H9 (cell line): ENCODE data around the gene ABCF1. TPM values are rescaled to one million over a fixed set of nuclear protein-coding genes. Genes with fewer than 3 reads are reported as not detected.

Source experiments
- DNase-seq: peaks from one replicate; pipeline ENCODE4 v3.0.0-alpha.2; 2017
- H2AFZ ChIP-seq: one replicate; pipeline ENCODE4 v1.6.1; 2013; ENCODE audit warnings: mild to moderate bottlenecking, low read length, control low read depth, moderate library complexity
- H2AK5ac ChIP-seq: 2 replicates; pipeline ENCODE4 v1.6.1; 2013; ENCODE audit warnings: low read length, control low read depth, mixed read lengths; ENCODE audit not compliant: insufficient read length
- H2BK120ac ChIP-seq: one replicate; pipeline ENCODE4 v1.6.1; 2013; ENCODE audit warnings: low read depth, mild to moderate bottlenecking, low read length, control low read depth, inconsistent platforms; ENCODE audit not compliant: poor library complexity, severe bottlenecking
- H2BK12ac ChIP-seq: 2 replicates; pipeline ENCODE4 v1.6.1; 2013; ENCODE audit warnings: low read length, control low read depth, mixed read lengths, low read depth; ENCODE audit not compliant: insufficient read length
- H2BK15ac ChIP-seq: 2 replicates; pipeline ENCODE4 v1.6.1; 2013; ENCODE audit warnings: low read depth, low read length, control low read depth
- H2BK20ac ChIP-seq: one replicate; pipeline ENCODE4 v1.6.1; 2013; ENCODE audit warnings: low read depth, mild to moderate bottlenecking, low read length, control low read depth, inconsistent platforms; ENCODE audit not compliant: poor library complexity, severe bottlenecking
- H2BK5ac ChIP-seq: 2 replicates; pipeline ENCODE4 v1.6.1; 2013; ENCODE audit warnings: low read length, control low read depth, mixed read lengths; ENCODE audit not compliant: insufficient read length
- H3K14ac ChIP-seq: 2 replicates; pipeline ENCODE4 v1.6.1; 2013; ENCODE audit warnings: low read length, control low read depth; ENCODE audit not compliant: insufficient read depth
- H3K18ac ChIP-seq: 2 replicates; pipeline ENCODE4 v1.6.1; 2013; ENCODE audit warnings: low read depth, mild to moderate bottlenecking, mixed read lengths, low read length, control low read depth; ENCODE audit not compliant: insufficient read length
- H3K23ac ChIP-seq: 2 replicates; pipeline ENCODE4 v1.6.1; 2013; ENCODE audit warnings: low read length, control low read depth, mixed read lengths, low read depth; ENCODE audit not compliant: insufficient read length
- H3K23me2 ChIP-seq: 2 replicates; pipeline ENCODE4 v1.6.1; 2013; ENCODE audit warnings: low read depth, mild to moderate bottlenecking, mixed read lengths, low read length, control low read depth; ENCODE audit not compliant: insufficient read length, poor library complexity, severe bottlenecking
- H3K27ac ChIP-seq: 2 replicates; pipeline ENCODE4 v1.5.1; 2013; ENCODE audit warnings: low read length, control low read depth, mixed read lengths, low read depth; ENCODE audit not compliant: insufficient read length
- H3K27me3 ChIP-seq: 2 replicates; pipeline ENCODE4 v1.6.1; 2013; ENCODE audit warnings: low read length, control low read depth, inconsistent platforms; ENCODE audit not compliant: insufficient read depth
- H3K4ac ChIP-seq: 2 replicates; pipeline ENCODE4 v1.6.1; 2013; ENCODE audit warnings: low read depth, mild to moderate bottlenecking, control low read depth, inconsistent platforms, low read length, moderate library complexity
- H3K4me1 ChIP-seq: 2 replicates; pipeline ENCODE4 v1.6.1; 2013; ENCODE audit warnings: low read length, control low read depth, inconsistent platforms; ENCODE audit not compliant: insufficient read depth
- H3K4me2 ChIP-seq: 2 replicates; pipeline ENCODE4 v1.6.1; 2013; ENCODE audit warnings: low read length, control low read depth, mixed read lengths; ENCODE audit not compliant: insufficient read length, insufficient read depth
- H3K56ac ChIP-seq: 2 replicates; pipeline ENCODE4 v1.6.1; 2013; ENCODE audit warnings: low read depth, mild to moderate bottlenecking, mixed read lengths, low read length, control low read depth; ENCODE audit not compliant: insufficient read length
- H3K79me1 ChIP-seq: 2 replicates; pipeline ENCODE4 v1.6.1; 2013; ENCODE audit warnings: low read depth, mild to moderate bottlenecking, moderate library complexity, low read length, control low read depth, inconsistent platforms; ENCODE audit not compliant: insufficient read depth, poor library complexity, severe bottlenecking
- H3K79me2 ChIP-seq: 2 replicates; pipeline ENCODE4 v1.6.1; 2013; ENCODE audit warnings: low read length, control low read depth, inconsistent platforms; ENCODE audit not compliant: insufficient read depth
- H3K9ac ChIP-seq: 2 replicates; pipeline ENCODE4 v1.6.1; 2013; ENCODE audit warnings: low read length, control low read depth, mixed read lengths; ENCODE audit not compliant: insufficient read length; ENCODE audit errors: extremely low read depth
- H3K9me3 ChIP-seq: one replicate; pipeline ENCODE4 v1.6.1; 2013; ENCODE audit warnings: low read depth, low read length, inconsistent platforms; ENCODE audit not compliant: control insufficient read depth
- H3T11ph ChIP-seq: one replicate; pipeline ENCODE4 v1.6.1; 2013; ENCODE audit warnings: mild to moderate bottlenecking, low read length, control low read depth, inconsistent platforms
- H4K20me1 ChIP-seq: one replicate; pipeline ENCODE4 v1.6.1; 2013; ENCODE audit not compliant: control insufficient read depth, insufficient read length, insufficient read depth
- H4K5ac ChIP-seq: 2 replicates; pipeline ENCODE4 v1.6.1; 2013; ENCODE audit warnings: low read depth, mild to moderate bottlenecking, mixed read lengths, low read length, control low read depth; ENCODE audit not compliant: insufficient read length
- H4K8ac ChIP-seq: replicated peaks from 2 replicates; pipeline ENCODE4 v1.6.1; 2013; ENCODE audit warnings: low read length, control low read depth, mixed read lengths, low read depth; ENCODE audit not compliant: insufficient read length
- H4K91ac ChIP-seq: 2 replicates; pipeline ENCODE4 v1.6.1; 2013; ENCODE audit warnings: low read depth, mild to moderate bottlenecking, moderate library complexity, mixed read lengths, low read length, control low read depth; ENCODE audit not compliant: insufficient read length
- H3K27ac Mint-ChIP-seq, 3 experiments: 2 replicates in 2 of 3; 3 replicates in 1 of 3; pipeline ENCODE4 v1.8.0; 2020 to 2021; ENCODE audit warnings: mixed read lengths in 3 of 3, mild to moderate bottlenecking in 1 of 3, moderate library complexity in 1 of 3
- H3K27me3 Mint-ChIP-seq: 2 replicates; pipeline ENCODE4 v1.8.0; 2021; ENCODE audit warnings: low read depth, mild to moderate bottlenecking, moderate library complexity, mixed read lengths
- H3K36me3 Mint-ChIP-seq, 3 experiments: 2 replicates in 2 of 3; 3 replicates in 1 of 3; pipeline ENCODE4 v1.8.0; 2020 to 2021; ENCODE audit warnings: low read depth in 3 of 3, mixed read lengths in 3 of 3; ENCODE audit not compliant: insufficient read depth in 1 of 3
- H3K4me1 Mint-ChIP-seq, 2 experiments: 2 replicates each; pipeline ENCODE4 v1.8.0; 2020; ENCODE audit warnings: mixed read lengths in 2 of 2
- H3K4me3 Mint-ChIP-seq, 2 experiments: 2 replicates in 1 of 2; 3 replicates in 1 of 2; pipeline ENCODE4 v1.8.0; 2020 to 2021; ENCODE audit warnings: mild to moderate bottlenecking in 2 of 2, mixed read lengths in 2 of 2, moderate library complexity in 1 of 2
- H3K9me3 Mint-ChIP-seq, 2 experiments: 2 replicates in 1 of 2; 3 replicates in 1 of 2; pipeline ENCODE4 v1.8.0; 2020; ENCODE audit warnings: mild to moderate bottlenecking in 2 of 2, mixed read lengths in 2 of 2, moderate library complexity in 1 of 2
- WGBS: extraction: QIAGEN DNeasy Blood & Tissue Kit; methylation state at CpG from one replicate; pipeline ENCODE4 v1.1.7; 2013; ENCODE audit warnings: missing lambda C conversion rate, low lambda C conversion rate, mixed read lengths; ENCODE audit not compliant: insufficient read length; ENCODE audit errors: extremely low coverage; 5-methylcytosine and 5-hydroxymethylcytosine counted together
- total RNA-seq: library from RNA; stranded (reverse); gene quantifications from 2 replicates; pipeline ENCODE4 v1.2.1, GENCODE V29; 2021
- TF ChIP-seq, protein P1 (sequence below): fragments of 200-600 bp; sonication (generic); conservative IDR thresholded peaks from 3 replicates; pipeline ENCODE4 v1.8.0; 2021; ENCODE audit warnings: antibody characterized with exemption, mild to moderate bottlenecking

Gene ABCF1
- total RNA-seq, 1 experiment from 2014 or later, result 118 TPM

DNA sequence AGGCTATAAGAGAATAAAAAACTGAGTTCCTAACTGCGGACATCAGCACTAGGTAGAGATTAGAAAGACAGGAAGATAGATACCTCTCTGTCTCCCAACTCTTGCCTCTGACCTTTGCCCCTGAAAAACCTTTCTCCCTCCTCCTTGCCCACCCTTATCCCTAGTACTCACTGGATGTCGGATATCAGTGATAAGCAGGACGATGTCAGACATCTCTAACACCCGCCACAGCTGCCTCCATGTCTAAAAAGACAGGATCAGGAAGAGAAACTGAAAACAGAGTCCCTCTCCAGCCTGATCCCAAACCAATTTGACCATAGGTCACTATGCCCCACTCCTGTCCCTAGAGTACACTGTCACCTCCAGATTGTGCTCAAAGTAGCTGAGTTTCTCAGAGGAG, 16.8 kb upstream of the ABCF1 start:
- no peak overlapping the region for H3K9ac ChIP-seq
- peak overlapping the region; percentile 82 for H3K4me2 ChIP-seq

More for the DNA sequence above, 16.8 kb upstream of the ABCF1 start:
- Histone ChIP-seq H3K14ac (no peak overlapping the region), H2AFZ (no peak overlapping the region), H3K9me3 (no peaks in the 10 kb centered on the region), H3K79me2 (peaks cover 5% of the 10 kb centered on the region; the same call in 1 of the 2 replicates), H3K23ac (no peak overlapping the region), H2AK5ac (no peak overlapping the region), H2BK15ac (no peak overlapping the region), H3T11ph (no peak overlapping the region), H3K79me1 (peaks cover 2% of the 10 kb centered on the region), H2BK12ac (no peak overlapping the region), H2BK5ac (no peak overlapping the region), H3K4me1 (no peaks in the 10 kb centered on the region), H2BK20ac (no peak overlapping the region), H2BK120ac (no peak overlapping the region), H4K20me1 (no peaks in the 10 kb centered on the region), H4K8ac (no peak overlapping the region), H3K4ac (no peak overlapping the region), H3K27ac (no peak overlapping the region), H3K56ac (no peak overlapping the region), H4K5ac (no peak overlapping the region), H3K27me3 (no peaks in the 10 kb centered on the region), H3K18ac (no peak overlapping the region), H3K23me2 (peaks cover 14% of the 10 kb centered on the region), H4K91ac (no peak overlapping the region)
- Mint-ChIP-seq H3K9me3 (no peaks in the 10 kb centered on the region; a peak in 1 of 5 replicates), H3K4me3 (peak overlapping the region; percentile 94 to 95), H3K4me1 (peaks cover 12 to 17% of the 10 kb centered on the region in 2 experiments), H3K36me3 (peaks cover 26 to 72% (median 65%) of the 10 kb centered on the region in 3 experiments), H3K27ac (no peak overlapping the region), H3K27me3 (no peaks in the 10 kb centered on the region)
- no CpG with 5 or more reads among the region's 4 CpGs for WGBS
- TF ChIP-seq, protein P1, sequence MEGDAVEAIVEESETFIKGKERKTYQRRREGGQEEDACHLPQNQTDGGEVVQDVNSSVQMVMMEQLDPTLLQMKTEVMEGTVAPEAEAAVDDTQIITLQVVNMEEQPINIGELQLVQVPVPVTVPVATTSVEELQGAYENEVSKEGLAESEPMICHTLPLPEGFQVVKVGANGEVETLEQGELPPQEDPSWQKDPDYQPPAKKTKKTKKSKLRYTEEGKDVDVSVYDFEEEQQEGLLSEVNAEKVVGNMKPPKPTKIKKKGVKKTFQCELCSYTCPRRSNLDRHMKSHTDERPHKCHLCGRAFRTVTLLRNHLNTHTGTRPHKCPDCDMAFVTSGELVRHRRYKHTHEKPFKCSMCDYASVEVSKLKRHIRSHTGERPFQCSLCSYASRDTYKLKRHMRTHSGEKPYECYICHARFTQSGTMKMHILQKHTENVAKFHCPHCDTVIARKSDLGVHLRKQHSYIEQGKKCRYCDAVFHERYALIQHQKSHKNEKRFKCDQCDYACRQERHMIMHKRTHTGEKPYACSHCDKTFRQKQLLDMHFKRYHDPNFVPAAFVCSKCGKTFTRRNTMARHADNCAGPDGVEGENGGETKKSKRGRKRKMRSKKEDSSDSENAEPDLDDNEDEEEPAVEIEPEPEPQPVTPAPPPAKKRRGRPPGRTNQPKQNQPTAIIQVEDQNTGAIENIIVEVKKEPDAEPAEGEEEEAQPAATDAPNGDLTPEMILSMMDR, result no peak
- no peak for DNase-seq
